ENCODE measurements around the gene TTI1. TPM values are rescaled to one million over a fixed set of nuclear protein-coding genes. Genes with fewer than 3 reads are reported as not detected.

Gene TTI1
- total RNA-seq, 1 donor from 2014 or later, result 43.1 TPM

Other genes with a start within 250 kb of the TTI1 start
- gene VSTM2L, start 130.3 kb downstream of the TTI1 start, total RNA-seq, result 0.29 TPM in 1 of 2 replicates, not detected in the other
- gene RPRD1B, start 290 bp upstream of the TTI1 start, total RNA-seq, result 48.8 and 49.7 TPM in 2 replicates
- gene TGM2, start 131.8 kb upstream of the TTI1 start, total RNA-seq, result not detected in 2 replicates
- not detected in 2 replicates for gene KIAA1755, start 227.3 kb upstream of the TTI1 start, total RNA-seq

Data from activated T-helper 1 cell treated with anti-CD3 and anti-CD28 coated beads, Interleukin-12 subunit alpha, Interleukin-12 subunit beta, Interleukin-2, Interleukin-4 antibody, amounts not matched to agents 30 ng/mL and 10 ng/mL and 1 ng/mL, durations not matched to agents 14 hours and 24 hours and 36 hours (primary cell).